ENCODE data around the gene KRT72.

The KRT72 gene

DNA sequence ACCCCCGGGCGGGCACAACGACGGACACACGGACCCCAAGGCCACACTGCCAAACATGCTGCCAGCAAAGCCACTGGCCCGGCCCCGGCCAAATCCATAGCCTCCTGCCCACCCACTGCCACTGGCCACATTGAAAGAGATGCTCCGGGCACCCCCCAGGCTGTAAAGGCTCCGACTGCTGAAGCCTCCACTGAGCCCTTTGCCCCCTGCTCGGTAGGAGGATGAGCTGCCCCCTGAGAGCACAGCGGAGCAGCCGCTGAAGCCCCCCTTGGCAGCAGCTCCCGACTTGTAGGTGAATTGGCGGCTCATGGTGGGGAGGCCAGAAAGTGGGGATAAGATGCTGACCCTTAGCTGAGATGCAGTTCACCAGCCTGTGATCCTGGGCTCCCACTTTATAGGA, 17.0 kb upstream of the KRT72 start, which contains the start of gene KRT73:
TSS of gene KRT73 (minus strand) at position 344 of the 400 bp plus-strand sequence. CDS start at position 309, 35 bp downstream.
- Histone ChIP-seq H3K9me2 (ENCODE audit: low read depth, low read length) (no peaks in the 10 kb centered on the region), H3K9ac (ENCODE audit: low read length) (no peak within 1 kb of the TSS), H3K4me3 (ENCODE audit: low read depth, low read length, poor library complexity, severe bottlenecking) (no peak within 1 kb of the TSS), H3K4me1 (ENCODE audit: insufficient read depth, low read length, severe bottlenecking) (no peaks in the 10 kb centered on the region), H3K79me2 (ENCODE audit: insufficient read depth, low read length) (no peaks in the 10 kb centered on the region), H3K4me2 (ENCODE audit: low read length) (no peak within 1 kb of the TSS), H3K27ac (ENCODE audit: low read depth, low read length, poor library complexity, severe bottlenecking) (no peak within 1 kb of the TSS), H3K36me3 (ENCODE audit: insufficient read depth, low read length) (no peaks in the 10 kb centered on the region), H3K27me3 (ENCODE audit: insufficient read depth, low read length) (no peaks in the 10 kb centered on the region), H3K9me3 (ENCODE audit: low read length) (no peaks in the 10 kb centered on the region), H2AFZ (ENCODE audit: low read length) (no peak within 1 kb of the TSS), H4K20me1 (ENCODE audit: insufficient read depth, low read length) (no peaks in the 10 kb centered on the region), H3F3A (ENCODE audit: insufficient read depth, low read length) (no peaks in the 10 kb centered on the region)
- TF ChIP-seq CTCF (IDR thresholded peaks at IDR 0.05; ENCODE audit: low read length), result no peak
- TF ChIP-seq EZH2 (IDR thresholded peaks at IDR 0.05; ENCODE audit: borderline replicate concordance, low read length), result no peak

DNA sequence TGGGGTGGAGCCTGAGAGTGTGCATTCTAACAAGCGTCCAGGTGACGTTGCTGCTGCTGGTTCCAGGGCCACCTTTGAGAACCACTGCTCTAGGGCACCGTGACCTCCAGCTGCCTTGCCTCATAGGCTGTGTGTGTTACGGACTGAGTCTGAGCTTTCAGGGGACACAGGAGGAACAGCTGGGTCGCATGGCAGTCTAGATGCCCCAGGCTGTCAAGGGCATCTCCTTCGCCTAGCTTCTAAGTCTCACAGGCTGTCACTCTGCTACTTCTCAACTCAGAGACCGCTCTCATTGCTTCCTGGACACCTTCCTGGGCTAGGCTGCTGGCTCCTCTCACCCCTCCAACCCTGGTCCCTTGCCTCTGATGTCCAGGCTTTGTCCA, 16.1 kb upstream of the KRT72 start:
- Histone ChIP-seq H3K79me2 (ENCODE audit: insufficient read depth, low read length) (no peaks in the 10 kb centered on the region), H3K9me3 (ENCODE audit: low read length) (no peaks in the 10 kb centered on the region), H3K9me2 (ENCODE audit: low read depth, low read length) (no peaks in the 10 kb centered on the region), H3K4me3 (ENCODE audit: low read depth, low read length, poor library complexity, severe bottlenecking) (no peak overlapping the region), H3K36me3 (ENCODE audit: insufficient read depth, low read length) (no peaks in the 10 kb centered on the region), H3K27me3 (ENCODE audit: insufficient read depth, low read length) (no peaks in the 10 kb centered on the region), H3K9ac (ENCODE audit: low read length) (no peak overlapping the region), H3K27ac (ENCODE audit: low read depth, low read length, poor library complexity, severe bottlenecking) (no peak overlapping the region), H3K4me1 (ENCODE audit: insufficient read depth, low read length, severe bottlenecking) (no peaks in the 10 kb centered on the region), H4K20me1 (ENCODE audit: insufficient read depth, low read length) (no peaks in the 10 kb centered on the region), H2AFZ (ENCODE audit: low read length) (no peak overlapping the region), H3F3A (ENCODE audit: insufficient read depth, low read length) (no peaks in the 10 kb centered on the region), H3K4me2 (ENCODE audit: low read length) (no peak overlapping the region)
- TF ChIP-seq EZH2 (IDR thresholded peaks at IDR 0.05; ENCODE audit: borderline replicate concordance, low read length) (no peak), CTCF (IDR thresholded peaks at IDR 0.05; ENCODE audit: low read length) (no peak)

- Histone ChIP-seq H3K27ac (ENCODE audit: low read depth, low read length, poor library complexity, severe bottlenecking) (no peak overlapping the region), H4K20me1 (ENCODE audit: insufficient read depth, low read length) (no peaks in the 10 kb centered on the region), H2AFZ (ENCODE audit: low read length) (no peak overlapping the region), H3K4me1 (ENCODE audit: insufficient read depth, low read length, severe bottlenecking) (no peaks in the 10 kb centered on the region), H3K9me2 (ENCODE audit: low read depth, low read length) (no peaks in the 10 kb centered on the region), H3K4me2 (ENCODE audit: low read length) (no peak overlapping the region), H3K27me3 (ENCODE audit: insufficient read depth, low read length) (no peaks in the 10 kb centered on the region), H3K9ac (ENCODE audit: low read length) (no peak overlapping the region), H3K4me3 (ENCODE audit: low read depth, low read length, poor library complexity, severe bottlenecking) (no peak overlapping the region), H3K9me3 (ENCODE audit: low read length) (no peaks in the 10 kb centered on the region), H3F3A (ENCODE audit: insufficient read depth, low read length) (no peaks in the 10 kb centered on the region), H3K79me2 (ENCODE audit: insufficient read depth, low read length) (no peaks in the 10 kb centered on the region), H3K36me3 (ENCODE audit: insufficient read depth, low read length) (no peaks in the 10 kb centered on the region)
- no peak for TF ChIP-seq CTCF (IDR thresholded peaks at IDR 0.05; ENCODE audit: low read length)
- TF ChIP-seq EZH2 (IDR thresholded peaks at IDR 0.05; ENCODE audit: borderline replicate concordance, low read length), result no peak
Observed at GRCh38 chr12:52616680-52617402, 15.6 kb upstream of the KRT72 start.
